Mucosa of gallbladder (tissue), 1 donor: ENCODE results near the gene ATXN10. TPM values are rescaled to one million over a fixed set of nuclear protein-coding genes. Genes with fewer than 3 reads are reported as not detected.

Experiments used
- DNase-seq: peaks from one replicate; pipeline ENCODE4 v3.0.0-alpha.2; 2020; ENCODE audit warnings: low spot score
- total RNA-seq: library from RNA; stranded (reverse); gene quantifications from one replicate; pipeline ENCODE4 v1.2.1, GENCODE V29; 2021
- donor health status: DM: no; HTN: no; CAD: no.

ATXN10 gene
- total RNA-seq, 1 donor from 2014 or later: 135 TPM

DNA sequence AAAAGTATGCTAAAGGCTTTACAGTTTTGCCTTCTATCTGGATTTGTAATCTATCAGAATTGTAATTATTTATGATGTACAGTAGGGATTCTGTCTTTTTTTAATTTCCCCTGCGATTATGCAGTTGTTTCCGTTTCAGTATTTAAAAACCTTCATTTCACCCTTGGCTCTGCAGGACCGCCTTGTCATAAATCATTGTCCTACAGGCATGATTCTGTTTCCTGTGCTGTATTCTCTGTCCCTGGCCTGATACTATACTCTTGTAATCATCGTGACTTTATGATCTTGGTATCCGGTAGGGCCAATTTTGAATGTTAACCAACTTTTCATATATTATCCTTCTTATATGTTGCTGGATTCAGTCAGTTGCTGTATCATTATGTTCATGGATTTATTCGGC lies 151.7 kb downstream of the ATXN10 start:
- no peak for DNase-seq

GRCh38 chr22:45826520-45826919 lies 154.9 kb downstream of the ATXN10 start:
- no peak for DNase-seq

GRCh38 chr22:45828841-45829240 lies 157.2 kb downstream of the ATXN10 start:
- no peak for DNase-seq

DNA sequence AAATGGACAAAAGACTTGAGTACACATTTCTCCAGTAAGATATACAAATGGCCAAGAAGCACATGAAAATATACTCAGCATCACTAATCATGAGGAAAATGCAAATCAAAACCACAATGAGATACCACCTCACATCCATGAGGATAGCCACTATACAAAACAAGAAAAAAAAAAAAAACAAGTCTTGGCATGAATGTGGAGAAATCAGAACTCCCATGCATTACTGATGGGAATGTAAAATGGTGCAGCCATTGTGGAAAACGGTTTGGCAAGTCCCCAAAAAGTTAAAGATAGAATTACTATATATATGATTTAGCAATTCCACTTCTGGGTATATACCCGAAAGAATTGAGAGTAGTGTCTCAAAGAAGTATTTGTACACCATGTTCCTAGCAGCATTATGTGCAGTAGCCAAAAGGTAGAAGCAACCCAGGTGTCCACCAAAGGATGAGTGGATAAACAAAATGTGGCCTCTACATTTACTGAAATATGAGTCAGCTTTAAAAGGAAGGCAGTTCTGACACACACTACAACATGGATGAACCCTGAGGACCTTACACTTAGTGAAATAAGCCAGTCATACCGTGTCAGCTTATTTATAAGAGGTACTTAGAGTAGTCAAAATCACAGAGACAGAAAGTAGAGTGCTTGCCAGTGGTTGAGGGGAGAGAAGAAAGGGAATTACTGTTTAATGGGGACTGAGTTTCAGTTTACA lies 159.1 kb downstream of the ATXN10 start:
- no peak for DNase-seq

DNA sequence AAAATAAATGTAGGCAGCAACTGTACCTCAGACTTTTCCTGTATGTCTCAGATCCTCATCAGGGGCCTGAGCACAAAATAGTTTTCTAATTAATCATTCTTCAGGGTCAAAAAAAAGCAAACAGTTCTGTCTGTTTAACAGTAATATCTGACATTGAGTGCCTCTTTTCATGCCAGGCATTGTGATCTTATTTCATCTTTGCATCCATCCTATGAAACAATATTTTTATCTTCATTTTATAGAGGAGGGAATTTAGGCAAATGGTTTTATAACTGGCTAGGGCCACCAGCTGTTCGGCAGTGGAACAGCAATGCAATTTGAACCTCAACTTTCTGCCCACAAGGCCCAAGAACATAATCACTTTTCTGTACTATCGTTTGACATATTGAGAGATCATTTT lies 159.8 kb downstream of the ATXN10 start:
- no peak for DNase-seq

DNA sequence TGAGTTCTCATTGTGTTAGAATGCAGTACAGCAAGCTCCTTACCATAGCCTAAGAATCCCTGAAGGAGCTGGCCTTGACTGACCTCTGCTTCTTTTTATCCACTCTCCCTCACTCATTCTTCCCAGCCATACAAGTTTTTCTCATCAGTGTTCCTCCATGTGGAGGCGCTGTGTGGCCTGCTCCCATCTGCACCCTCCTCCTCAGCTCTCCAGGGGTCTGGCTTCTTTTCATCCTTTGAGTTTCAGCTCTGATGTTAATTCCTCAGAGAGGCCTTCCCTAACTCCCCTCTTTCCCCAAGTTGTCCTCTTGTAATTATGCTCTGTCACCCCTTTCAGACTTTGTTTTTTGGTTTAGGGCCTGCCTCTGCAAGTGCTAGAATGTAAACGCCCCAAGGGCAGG lies 160.5 kb downstream of the ATXN10 start:
- DNase-seq: no peak

DNA sequence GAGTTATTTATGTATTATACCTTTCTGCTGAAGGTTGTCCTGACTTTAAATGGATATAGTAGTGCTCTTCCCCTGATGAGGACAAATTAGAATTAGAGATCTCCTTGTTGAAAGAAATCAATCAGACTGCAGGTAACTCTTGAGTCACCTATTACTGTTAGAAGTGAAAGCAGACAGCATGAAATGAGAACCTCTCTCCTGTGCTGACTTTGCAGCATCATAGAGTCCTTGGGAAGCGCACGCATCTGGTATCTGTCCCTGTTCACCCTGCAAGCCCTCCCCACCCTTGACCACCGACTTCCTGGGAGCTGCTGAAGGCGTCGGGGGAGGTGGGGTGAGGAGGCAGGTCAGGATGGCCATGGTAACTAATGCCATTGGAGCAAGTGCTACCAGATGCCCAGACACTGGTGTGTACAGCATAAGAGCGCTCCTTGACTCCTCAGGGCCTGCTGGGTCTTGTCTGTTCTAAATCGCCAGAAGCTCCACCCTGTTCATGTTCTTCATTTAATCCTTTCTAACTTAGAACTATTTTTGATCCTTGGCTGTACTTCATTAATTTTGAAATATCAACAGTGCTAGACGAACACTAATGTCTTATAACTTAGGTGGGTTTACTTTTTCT lies 161.4 kb downstream of the ATXN10 start:
- DNase-seq: no peak

DNA sequence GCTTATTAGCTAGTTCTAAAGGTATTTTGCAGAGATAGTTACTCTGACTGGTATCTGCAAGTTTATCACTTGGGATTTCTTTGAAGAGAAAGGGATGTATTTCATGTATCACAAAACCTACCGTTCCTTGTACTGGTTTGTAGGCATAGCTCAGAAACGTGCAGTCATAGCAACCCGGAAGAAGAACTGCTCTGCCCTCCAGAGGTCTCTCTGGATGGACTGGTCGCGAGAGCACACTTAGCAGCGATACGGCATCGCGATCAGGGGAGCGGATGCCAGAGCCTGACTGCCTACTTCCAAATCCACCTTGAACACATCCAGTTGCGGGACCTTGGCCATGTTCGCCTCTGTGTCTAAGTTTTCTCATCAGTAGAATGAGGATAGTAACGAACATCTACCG lies 162.0 kb downstream of the ATXN10 start:
- DNase-seq: no peak

DNA sequence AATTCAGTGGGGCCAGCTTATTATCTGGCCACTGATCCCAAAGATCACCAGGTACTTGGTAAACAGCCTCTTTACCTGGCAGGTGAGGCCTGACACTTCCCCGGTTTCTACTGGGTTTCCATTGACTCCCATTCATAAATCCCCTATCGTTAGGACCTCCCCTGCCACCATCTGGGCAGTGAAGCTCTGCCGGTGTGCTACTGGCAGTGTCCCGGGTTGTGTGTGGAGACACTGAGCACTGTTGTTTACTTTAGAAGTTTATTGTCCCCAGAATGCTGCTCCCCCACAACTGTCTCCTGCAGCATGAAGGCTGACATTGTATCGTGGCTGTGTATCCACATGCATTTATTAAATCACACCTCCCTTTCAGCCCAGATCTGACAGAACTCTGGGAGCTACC lies 162.6 kb downstream of the ATXN10 start:
- DNase-seq: no peak

DNA sequence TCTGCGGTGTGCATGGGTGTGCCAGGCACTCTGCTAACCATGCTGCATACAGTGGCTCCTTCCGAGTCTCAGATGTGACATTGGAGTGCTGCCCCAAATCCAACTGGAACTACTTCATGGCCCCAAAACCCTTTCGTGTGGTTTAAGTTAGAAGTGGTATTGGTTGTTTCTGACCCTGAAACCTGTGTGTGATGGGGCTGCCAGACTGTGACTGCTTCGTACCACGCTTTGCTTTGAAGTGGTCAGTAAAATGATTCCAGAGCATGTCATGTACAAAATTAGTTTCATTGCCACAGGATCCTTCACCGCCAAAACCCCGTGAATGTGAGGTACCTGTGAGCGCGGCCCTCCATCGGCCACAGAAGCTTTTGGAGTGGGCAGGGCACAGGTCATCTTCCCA lies 163.2 kb downstream of the ATXN10 start:
- no peak for DNase-seq

GRCh38 chr22:45836418-45837169 lies 165.0 kb downstream of the ATXN10 start:
- no peak for DNase-seq

DNA sequence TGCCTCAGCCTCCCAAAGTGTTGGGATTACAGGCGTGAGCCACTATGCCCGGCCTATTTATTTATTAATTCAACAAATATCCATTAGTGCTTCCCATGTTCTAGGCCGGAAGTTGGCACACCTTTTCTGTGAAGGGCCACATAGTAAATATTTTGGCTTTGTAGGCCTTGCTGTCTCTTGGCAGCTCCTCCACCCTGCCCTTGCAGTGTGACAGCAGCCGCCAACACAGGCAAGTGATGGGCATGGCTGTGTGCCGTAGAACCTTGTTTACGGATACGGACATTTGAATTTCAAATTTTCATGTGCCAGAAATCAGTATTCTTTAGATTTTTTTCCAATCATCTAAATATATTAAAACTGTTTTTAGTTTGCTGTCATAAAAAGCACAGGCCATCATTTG lies 165.9 kb downstream of the ATXN10 start:
- DNase-seq: no peak

DNA sequence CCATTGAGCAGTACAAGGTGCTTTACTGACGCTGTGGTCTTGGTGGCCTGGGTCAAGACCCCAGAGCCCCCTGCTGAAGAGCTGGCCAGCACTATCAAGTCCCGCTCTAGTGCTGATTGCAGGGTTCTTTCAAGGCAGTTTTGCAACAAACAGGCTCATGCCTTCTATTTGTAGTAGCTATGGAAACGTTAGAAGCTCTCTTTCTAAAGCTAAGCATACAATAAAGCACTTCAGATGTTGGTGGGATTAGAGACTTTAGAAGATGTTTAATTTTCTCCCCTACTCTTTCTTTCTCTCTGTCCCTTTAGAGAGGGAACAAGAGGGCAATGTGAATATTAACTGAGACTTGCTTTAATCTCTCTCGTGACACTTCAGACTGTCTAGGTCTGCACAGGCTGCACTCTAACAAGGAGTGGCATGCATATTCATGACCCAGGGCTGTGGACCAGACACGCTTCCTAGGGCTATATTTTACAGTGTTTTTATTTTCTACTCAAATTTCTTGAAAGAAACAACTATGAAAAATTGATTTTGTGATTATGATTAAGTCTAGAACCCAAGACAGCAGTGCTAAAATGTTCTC lies 166.8 kb downstream of the ATXN10 start:
- DNase-seq: no peak

- no peak for DNase-seq
Measured at GRCh38 chr22:45840483-45840882, 168.8 kb downstream of the ATXN10 start.

DNA sequence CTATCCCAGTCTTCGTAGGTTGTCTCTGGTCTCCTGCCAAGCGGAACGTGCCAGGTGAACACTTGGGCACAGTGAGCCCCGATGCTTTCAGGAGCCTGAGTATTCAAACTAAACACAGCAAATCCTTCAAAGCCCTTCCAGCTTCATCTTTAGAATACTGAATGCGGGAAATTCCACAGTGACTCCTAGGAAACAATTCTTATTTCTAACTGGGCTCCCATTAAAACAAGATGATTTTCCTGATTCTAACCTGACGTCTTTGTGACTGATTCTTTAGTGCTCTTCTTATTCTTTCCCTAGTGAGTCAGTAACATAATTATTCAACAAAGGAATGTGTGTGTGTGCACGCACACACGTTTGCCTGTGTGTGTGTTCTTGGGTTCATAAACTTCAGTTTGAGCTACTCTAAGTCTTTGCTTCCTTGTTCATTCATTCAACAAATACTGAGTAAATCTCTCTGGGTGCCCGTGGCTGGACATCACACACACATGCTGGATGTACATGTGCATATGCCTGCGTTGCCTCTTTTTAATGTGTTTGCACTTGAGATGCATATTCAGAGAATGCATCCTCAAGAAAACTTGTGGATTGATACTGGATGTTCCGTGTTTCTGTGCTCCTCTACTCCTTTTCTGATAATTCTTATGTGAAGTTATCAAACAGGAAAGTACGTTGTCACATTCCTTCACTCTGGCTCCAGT lies 170.8 kb downstream of the ATXN10 start:
- no peak for DNase-seq

DNA sequence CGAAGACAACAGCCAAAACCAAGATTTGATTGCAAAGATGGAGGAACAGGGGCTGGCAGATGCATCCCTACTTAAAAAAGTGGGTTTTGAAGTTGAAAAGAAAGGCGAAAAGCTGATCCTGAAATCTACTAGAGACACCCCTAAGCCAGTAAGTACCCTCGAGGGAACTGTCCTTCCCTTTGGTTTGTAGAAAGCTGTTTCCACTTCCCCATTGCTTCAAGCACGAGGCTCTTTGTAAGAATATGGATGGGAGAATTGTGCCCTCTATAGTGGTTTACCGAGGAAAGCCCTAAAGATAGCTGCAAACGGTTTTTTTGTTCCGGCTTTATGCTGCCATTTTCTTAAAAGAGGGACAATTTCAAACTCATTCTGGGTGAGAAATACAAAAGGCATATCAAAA lies 171.4 kb downstream of the ATXN10 start:
- DNase-seq: no peak

DNA sequence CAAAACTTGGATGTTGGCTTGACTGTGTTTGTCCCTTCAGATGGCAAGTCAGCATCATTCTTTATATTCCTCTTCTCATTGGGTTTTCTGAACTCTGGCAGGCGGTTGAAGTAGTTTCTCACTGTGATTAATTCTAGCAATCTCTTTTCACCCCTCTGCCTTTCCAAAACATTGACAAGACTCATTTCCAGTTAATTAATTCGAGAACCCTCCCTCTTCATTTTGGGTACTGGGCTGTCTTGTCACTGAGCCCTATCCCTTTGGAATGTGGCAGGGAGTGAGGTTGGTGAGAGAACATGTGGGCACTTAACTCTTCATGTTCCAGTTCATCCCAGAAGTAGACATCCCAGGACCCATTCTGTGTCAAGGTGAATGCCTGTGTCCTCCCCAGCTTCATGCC lies 172.4 kb downstream of the ATXN10 start:
- no peak for DNase-seq

DNA sequence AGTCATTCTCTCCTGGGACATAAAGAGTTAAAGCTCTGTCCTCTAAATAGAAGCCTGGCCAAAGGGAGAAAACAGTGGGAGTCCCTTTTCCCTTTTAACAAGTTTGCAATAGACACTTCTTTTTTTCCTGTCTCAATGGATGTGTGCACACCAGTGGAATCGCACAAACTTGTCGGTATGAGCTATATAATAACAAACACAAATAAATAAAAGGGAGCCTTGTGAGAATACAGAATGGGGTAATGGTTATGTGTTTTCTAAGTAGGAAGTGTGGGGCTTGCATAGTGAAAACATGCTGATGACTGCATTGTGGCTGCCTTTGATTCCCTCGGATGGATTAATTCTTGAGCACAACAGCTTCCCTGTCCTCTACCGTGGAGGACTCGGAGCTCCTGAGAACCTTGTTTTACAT lies 173.4 kb downstream of the ATXN10 start:
- no peak for DNase-seq

- DNase-seq: no peak
Measured at GRCh38 chr22:45846952-45847351, 175.3 kb downstream of the ATXN10 start.

- no peak for DNase-seq
Measured at GRCh38 chr22:45848904-45849303, 177.3 kb downstream of the ATXN10 start.

- DNase-seq: no peak
Measured at GRCh38 chr22:45852826-45853225, 181.2 kb downstream of the ATXN10 start.

GRCh38 chr22:45855961-45856360 lies 184.3 kb downstream of the ATXN10 start:
- no peak for DNase-seq
